Measurements from ENCODE around the gene PAPPA. TPM values are rescaled to one million over a fixed set of nuclear protein-coding genes. Genes with fewer than 3 reads are reported as not detected.

The PAPPA gene
- polyA plus RNA-seq, 3 donors, result 4.0 to 4.2 (median 4.1) TPM

DNA sequence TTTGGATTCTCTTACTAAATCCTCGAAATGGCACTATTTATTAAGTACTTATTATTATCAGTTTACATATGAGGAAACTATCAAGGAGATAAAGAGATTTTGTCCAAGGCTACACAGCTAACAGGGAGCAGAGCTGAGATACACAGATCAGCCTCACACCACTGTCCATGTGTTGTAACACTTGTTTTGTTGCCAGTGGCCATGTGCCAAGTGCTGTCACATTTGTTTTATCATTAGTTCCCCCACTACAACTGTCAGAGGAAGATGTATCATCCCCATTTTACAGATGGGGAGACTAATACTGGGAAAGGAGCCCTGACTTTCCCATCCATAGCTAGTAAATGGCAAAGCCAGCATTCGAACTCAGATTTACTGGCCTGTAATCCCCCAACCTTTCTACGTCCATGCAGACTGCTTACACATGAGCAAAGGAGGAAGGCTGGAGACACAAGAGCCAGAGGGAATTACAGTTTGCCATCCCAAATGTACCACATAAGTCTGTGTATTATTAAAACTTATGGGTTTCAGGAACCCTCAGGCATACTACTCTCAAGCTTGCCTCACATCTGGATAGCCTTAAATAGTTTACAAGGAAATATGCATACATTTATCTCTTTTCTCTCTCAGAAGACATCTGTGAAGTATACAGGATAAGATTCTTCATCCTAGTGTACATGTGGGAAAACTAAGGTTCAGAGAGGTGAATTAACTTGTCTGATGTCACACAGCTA is 25.1 kb downstream of the PAPPA start:
- DNase-seq (ENCODE audit: low read depth in 3 of 3, low spot score in 2 of 3), result no peak

DNA sequence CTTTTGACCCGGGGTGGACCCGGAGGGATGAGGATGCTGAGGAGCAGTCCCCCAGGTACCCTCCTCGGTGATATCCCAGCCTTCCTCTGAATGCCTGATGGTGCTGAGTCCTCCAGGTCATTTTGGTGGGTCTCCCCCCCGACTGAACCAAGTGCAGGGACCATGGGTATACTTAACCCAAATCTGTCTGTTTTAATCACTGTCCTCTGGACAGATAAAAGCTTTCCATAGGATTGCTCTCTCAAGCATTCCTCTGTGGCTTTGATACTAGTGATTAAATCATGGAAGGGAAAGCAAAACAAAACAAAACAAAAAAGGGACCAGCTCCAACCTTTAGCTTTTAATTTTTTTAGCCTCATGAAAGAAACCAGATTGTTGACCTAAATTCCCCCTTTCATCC is 26.0 kb downstream of the PAPPA start:
- no peak for DNase-seq (ENCODE audit: low read depth in 3 of 3, low spot score in 2 of 3)

DNA sequence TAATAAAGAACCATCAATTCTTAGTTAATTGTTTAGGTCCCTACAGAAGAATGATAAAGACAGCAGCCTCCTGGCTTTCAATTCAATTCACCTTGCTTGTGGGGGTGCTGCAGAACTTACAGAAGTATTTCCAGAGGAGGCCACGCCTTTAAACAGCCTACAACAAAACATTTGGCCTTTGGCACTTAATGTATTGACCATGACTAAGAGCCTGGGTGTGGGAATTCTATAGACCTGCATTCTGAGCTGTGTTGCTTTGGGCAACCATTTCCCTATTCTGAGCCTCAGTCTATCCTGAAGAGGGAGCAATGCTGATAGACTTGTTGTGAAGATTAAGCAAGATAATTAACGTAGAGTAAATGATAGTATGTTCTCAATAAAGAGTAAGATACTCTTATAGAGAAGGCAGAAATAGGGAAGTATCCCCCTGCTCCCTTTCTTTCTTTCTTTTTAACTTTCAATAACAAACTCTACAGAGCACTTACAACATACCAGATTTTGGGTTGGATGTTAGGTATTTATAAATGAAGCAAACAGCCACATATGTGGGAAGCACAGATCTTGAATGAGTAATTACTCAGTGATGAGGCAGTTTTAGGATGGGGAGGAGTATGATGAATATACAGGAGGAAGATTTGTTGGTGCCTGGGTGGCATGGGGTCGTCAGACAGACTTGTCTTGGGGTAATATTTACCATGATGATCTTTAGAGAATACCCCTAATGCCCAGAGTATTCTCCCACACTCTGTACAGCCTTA is 28.4 kb downstream of the PAPPA start:
- no peak for DNase-seq (ENCODE audit: low read depth in 3 of 3, low spot score in 2 of 3)

DNA sequence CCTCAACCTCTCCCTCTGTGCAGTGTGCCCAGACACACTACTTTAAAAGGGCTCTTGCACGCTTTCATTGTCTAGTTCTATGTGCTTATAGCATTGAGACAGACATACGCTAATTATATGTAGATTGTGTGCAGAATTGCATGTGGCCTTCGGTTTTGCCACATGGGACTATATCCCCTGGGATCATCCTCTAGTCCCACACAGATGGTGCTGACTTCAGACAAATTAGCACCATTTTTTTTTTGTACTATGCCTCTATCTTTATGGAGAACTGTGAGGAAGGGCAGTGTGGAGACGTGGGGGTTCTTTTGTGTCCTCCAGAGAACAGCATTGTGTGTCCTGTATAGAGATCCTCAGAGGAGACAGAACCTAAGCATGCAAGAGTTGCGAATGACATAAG is 29.3 kb downstream of the PAPPA start:
- DNase-seq (ENCODE audit: low read depth in 3 of 3, low spot score in 2 of 3), result no peak

DNA sequence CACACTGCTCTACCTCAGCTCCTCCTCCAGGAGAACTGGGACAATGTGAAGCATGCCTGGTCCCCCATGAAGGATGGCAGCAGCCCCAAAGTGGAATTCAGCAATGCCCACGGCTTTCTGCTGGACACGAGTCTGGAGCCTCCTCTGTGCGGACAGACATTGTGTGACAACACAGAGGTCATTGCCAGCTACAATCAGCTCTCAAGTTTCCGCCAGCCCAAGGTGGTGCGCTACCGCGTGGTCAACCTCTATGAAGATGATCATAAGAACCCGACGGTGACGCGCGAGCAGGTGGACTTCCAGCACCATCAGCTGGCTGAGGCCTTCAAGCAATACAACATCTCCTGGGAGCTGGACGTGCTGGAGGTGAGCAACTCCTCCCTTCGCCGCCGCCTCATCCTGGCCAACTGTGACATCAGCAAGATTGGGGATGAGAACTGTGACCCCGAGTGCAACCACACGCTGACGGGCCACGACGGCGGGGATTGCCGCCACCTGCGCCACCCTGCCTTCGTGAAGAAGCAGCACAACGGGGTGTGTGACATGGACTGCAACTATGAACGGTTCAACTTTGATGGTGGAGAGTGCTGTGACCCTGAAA is 34.1 kb downstream of the PAPPA start:
- no peak for DNase-seq (ENCODE audit: low read depth in 3 of 3, low spot score in 2 of 3)

DNA sequence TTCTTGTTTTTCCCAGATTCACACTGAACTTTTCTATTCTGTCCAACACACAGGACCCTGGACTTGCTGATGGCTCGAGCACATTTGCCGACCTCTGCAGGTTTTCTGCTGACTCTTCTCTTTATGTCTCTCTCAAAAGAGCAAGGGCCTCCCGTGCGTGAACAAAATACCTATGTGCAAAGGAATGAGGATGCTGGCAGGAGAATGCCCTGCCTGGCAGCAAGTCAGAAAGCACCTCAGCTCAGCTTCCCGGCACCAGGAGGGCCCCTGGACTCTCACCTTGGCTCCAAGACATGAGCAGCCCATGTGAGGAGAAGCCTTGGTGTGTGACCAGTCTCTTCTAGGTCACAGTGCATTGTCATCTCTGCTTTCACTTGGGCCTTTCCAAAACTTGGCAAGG is 36.1 kb downstream of the PAPPA start:
- no peak for DNase-seq (ENCODE audit: low read depth in 3 of 3, low spot score in 2 of 3)

DNA sequence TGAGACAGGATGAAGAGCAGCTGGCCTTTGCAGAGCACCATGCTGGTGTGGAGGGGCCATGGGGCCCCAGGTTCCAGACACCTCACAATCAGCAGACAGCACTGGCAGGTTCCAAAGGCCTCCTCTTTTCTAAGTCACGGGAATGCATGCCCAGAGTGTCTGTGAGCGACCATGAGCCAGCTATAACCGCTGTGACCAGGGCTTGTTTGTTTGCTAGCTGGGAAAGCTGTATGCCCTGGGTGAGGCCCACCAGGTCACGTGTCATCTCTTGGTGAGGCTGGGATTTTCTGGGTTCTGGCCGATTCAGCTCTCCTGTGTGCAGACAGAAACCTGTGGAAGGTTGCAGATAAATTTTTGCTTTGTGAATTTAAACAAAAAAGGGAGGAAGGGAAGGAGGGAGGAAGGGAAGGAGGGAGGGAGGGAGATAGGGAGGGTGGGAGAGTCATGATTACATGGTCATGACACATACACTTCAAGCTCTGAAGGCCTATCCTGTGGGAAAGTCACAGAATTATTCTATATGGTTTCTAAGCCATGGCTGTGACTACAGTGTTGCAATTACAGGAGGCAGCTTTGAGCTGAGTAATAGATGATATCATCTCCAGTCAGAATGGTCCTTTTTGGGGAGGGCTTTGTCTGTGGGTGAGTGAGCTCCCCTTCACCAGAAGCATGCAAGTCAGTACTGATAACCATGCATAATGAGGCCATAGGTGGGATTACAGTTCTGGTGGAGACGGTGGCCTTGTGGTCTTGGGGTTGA is 37.2 kb downstream of the PAPPA start:
- DNase-seq (ENCODE audit: low read depth in 3 of 3, low spot score in 2 of 3), result no peak

DNA sequence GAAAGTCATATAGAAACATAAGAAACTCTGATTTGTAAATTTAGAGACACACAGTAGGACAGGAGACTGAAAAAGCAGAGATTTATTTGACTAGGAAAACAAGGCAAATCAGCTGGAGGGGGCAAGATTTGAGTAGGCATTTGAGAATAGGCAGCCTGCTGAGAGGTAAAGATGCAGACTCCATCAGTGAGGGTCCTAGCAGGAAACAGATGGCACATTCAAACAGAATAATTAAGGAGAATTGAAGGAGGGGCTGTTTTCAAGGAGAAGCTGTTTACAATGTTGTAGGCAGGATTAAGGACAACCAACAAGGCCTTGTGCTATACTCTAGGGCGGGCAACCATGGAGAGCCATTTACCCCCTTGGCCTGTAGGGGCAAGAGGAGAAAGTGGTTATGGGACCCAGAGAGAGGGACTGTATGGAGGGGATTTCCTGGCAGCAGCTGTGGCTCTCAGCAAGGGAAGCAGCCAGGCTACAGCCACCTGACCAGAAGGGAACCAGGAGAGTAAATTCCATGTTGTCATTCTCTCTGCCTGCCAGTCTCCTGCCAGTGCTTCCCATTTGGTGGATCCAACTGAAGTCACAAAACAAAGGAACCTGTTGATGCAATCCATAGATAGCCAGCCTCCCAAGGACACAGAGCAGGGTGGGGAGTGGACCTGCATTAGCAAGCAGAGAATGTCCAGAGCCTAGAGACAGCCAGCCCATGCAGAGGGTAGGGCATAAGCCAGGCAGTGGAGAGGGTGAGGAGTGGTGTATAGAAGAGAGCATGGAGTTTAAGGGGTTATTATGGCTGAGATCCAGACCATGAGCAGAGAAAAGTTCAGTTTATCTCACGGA is 38.2 kb downstream of the PAPPA start:
- no peak for DNase-seq (ENCODE audit: low read depth in 3 of 3, low spot score in 2 of 3)

DNA sequence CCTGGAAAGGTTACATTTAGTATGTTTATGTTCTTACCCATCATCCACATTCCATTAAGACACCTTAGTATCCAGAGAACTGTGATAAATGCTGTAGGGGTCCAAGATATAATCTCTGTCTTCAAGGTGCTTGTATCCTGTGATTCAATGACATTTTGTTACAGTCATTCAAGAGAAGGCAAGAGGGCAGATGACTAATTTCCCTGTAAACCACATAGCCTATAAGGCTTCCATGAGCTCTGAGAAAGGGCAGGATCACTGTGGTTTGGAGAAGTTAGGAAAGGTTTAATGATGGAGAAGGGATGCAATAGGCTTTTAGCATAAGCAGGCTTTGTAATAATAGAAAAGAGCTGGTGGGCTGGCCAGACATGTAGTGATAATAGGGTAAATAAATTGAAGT is 40.0 kb downstream of the PAPPA start:
- DNase-seq (ENCODE audit: low read depth in 3 of 3, low spot score in 2 of 3), result no peak

DNA sequence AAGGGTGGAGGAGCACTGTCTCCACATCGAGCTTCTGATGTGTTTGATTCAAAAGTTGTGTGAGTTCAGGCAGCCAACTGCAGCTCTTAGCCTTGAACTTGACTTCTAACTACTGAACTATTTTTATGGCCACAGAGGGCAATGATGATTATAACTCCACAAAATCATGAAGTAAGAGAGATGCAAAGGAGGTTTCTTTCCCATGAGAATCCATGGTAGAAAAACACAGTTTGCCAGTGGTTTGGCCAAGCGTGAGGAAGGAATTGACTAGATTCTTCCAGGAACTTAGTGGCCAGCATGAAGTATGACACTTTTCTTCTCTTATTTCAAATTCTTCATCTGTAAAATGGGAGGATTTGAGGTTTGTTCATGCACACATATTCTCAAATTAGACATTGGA is 43.2 kb downstream of the PAPPA start:
- no peak for DNase-seq (ENCODE audit: low read depth in 3 of 3, low spot score in 2 of 3)

DNA sequence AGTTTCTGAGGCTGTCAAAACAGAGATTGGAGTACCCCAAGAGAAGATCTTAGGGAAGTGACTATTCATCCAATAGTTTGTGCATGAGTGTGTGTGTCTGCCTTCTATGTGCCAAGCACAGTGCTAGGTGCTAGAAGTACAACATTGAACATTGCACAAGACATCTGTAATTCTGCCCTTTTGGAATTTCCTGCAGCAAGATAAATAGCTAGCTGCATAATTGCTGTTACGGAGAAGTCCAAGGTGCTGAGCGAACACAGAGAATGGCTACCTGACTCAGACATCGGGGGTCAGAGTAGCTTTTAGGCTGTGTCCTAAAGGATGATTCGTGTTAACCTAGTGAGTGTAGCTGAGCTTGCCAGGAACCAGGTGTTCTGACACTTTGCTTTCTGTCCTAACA is 44.8 kb downstream of the PAPPA start:
- no peak for DNase-seq (ENCODE audit: low read depth in 3 of 3, low spot score in 2 of 3)

DNA sequence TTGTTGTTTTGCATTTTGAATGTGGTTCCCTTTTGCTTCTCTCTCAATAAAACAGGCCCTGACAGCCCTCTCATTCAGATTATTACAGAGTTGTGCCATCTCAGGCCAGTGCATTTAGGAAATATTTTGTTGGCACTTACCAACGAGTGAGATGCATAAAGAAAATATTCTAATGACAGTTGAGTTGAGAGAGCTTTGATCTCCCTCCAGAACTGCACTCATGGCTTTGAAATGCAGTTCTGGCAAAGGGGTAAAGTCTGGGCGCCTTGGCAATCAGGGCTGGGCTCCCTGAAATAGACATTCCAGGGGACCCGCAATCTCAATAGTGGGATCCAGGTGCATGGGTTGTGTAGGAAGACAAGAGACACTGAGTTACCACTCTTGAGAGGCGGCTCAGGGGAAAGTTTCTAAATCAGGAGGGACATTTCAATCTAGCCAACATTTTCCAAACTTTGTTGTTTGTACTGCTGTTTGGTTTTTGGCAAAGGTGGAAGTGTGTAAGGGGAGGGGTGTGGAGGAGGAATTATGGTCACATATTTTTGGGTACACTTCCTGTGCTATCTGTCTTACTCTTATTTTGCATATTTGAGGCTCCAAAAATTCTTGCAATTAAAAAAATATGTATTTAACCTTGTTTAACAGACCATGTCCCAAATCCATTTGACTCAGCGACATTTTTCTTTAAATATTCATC is 48.8 kb downstream of the PAPPA start:
- no peak for DNase-seq (ENCODE audit: low read depth in 3 of 3, low spot score in 2 of 3)

DNA sequence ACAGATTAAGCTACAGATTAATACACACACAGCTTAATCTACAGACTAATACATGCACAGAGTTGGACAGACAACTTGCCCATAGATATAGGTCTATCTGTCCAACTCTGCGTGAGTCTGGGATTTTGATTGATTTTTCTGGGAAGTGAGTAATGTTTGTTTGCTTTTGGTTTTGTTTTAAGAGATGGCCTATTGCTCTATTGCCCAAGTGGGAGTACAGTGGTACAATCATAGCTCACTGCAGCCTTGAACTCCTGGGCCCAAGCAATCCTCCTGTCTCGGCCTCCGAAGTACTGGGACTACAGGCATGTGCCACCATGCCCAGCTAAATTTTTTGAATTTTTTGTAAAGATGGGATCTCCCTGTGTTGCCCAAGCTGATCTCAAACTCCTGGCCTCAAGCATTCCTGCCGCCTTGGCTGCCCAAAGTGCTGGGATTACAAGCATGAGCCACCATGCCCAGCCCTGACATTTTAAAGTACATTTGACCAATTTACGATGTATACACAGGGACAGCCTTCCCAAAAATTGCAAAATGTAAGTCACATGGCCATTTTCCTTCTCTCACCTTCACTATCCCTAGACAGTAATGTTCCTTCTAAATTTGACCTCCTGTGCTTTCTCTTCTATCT is 50.8 kb downstream of the PAPPA start:
- DNase-seq (ENCODE audit: low read depth in 3 of 3, low spot score in 2 of 3), result no peak

DNA sequence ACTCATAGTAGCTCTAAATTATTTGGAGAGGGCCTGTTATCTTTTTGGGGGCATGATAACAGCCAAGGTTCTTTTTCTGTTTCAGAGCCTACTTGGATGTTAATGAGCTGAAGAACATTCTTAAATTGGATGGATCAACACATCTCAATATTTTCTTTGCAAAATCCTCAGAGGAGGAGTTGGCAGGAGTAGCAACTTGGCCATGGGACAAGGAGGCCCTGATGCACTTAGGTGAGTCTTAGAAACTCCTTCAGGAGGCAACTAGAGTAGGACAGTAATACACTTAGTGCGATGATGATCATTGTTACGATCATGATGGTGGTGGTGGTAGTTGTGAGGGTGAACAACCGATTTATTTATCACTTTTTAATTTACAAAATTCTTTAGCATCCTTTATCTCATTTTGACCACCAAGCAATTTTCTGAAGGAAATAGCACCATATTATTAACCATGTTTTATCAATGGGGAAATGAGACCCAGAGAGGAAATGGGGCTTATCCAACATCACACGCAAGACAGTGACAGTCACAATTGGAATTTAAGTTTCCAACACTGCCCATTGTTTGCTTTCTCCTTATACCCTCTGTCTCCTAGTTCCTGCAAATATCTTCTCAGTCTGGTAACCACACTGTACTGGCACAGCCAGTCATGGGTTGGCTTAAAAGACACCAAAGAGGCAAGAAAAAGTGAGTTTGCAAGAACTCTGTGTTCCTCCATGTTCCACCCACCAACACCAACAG is 54.0 kb downstream of the PAPPA start:
- DNase-seq (ENCODE audit: low read depth in 3 of 3, low spot score in 2 of 3), result no peak

DNA sequence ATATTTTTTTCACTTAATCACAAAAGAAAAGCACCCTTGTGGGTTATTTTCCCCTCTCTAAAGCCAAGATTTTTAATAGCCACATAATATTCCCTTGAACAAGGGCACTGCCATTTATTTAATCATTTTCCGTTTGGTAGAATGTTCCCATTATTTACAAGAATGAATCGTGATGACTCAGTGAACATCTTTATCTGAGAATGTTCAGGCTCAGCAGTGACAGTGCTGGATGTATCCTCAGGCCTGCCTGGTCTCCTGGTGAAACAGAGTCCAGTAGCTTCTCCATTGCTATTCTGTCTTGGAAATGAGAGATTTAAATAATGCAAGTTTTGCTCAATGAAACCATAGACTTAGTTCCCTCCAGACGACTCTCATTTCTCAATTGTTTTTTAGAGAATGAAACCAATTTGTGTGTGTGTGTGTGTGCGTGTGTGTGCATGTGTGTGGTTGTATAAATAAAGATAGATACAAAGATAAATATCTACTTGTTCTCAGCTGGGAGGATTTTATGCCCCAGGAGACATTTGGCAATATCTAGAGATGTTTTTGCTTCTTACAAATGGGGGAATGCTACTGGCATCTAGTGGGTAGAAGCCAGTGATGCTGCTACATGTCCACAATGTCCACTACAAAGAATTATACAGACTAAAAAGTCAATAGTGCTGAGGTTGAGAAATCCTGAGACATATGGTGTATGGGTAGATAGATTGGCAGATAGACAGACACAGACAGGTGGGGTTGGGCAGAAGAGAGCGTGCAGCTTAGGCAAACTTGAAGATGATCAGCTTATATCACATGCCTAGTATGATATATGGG is 55.0 kb downstream of the PAPPA start:
- no peak for DNase-seq (ENCODE audit: low read depth in 3 of 3, low spot score in 2 of 3)

DNA sequence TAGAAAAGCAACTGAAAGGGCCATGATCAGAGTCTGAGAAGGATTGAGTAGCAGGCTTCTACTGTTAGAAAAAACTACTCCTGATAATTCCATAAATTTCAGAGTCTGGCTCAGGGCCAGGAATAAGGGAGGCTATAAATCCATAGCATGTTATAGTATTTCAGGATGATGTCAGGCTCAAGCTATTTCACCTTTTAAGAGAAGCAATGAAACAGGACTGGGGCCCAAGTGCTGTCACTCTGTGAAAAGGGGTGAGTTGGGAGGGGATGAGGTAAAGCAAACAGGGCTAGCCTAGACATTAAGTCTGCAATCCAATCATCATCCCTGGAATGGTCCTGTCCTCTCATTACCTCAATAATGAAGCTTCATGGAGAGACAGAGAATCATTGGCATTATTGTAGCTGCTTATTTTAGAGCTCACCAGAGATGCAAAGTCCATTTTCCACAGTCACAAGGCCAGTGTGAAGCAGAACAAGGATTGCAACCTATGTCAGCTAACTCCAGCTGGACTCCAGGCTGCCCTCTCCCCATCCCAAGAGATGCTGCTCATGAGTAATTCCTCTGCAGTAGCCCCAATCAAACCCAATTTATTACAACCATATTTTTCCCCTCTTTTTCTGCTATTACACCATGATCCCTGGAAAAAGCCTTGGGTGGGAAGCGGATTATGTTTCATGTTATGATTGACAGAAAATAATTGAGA is 56.0 kb downstream of the PAPPA start:
- DNase-seq (ENCODE audit: low read depth in 3 of 3, low spot score in 2 of 3), result no peak

Measured in right renal cortex interstitium (tissue), 3 donors.